ENCODE measurements around the gene MGAT4A.

The MGAT4A gene

GRCh38 chr2:98731041-98731893 lies at the start of gene MGAT4A:
MGAT4A (minus strand) TSS chr2:98731132; CDS start chr2:98726332, 4,800 bp downstream.
- DNase-seq (ENCODE audit: insufficient read length, low spot score) (peak; percentile 59), FAIRE-seq (no peak)

GRCh38 chr2:98778741-98779483 lies 48.0 kb upstream of the MGAT4A start:
- FAIRE-seq = no peak

GRCh38 chr2:98778151-98778550 lies 47.2 kb upstream of the MGAT4A start:
- no peak for DNase-seq (ENCODE audit: insufficient read length, low spot score)
- no peak for FAIRE-seq

More at GRCh38 chr2:98778741-98779483, 48.0 kb upstream of the MGAT4A start:
- no peak for DNase-seq (ENCODE audit: insufficient read length, low spot score)

GRCh38 chr2:98777710-98778109 lies 46.8 kb upstream of the MGAT4A start:
- FAIRE-seq (no peak), DNase-seq (ENCODE audit: insufficient read length, low spot score) (no peak)

- no peak for FAIRE-seq
- no peak for DNase-seq (ENCODE audit: insufficient read length, low spot score)
Measured at GRCh38 chr2:98777076-98777475, 46.1 kb upstream of the MGAT4A start.

- no peak for DNase-seq (ENCODE audit: insufficient read length, low spot score)
Measured at GRCh38 chr2:98776136-98776535, 45.2 kb upstream of the MGAT4A start.

GRCh38 chr2:98775146-98775986 lies 44.4 kb upstream of the MGAT4A start:
- peak; percentile 57 for FAIRE-seq
- DNase-seq (ENCODE audit: insufficient read length, low spot score) = no peak

More at GRCh38 chr2:98776136-98776535, 45.2 kb upstream of the MGAT4A start:
- FAIRE-seq = no peak

- DNase-seq (ENCODE audit: insufficient read length, low spot score) = no peak
Measured at GRCh38 chr2:98773907-98774306, 43.0 kb upstream of the MGAT4A start.

GRCh38 chr2:98773169-98773568 lies 42.2 kb upstream of the MGAT4A start:
- DNase-seq (ENCODE audit: insufficient read length, low spot score) (no peak), FAIRE-seq (no peak)

More at GRCh38 chr2:98773907-98774306, 43.0 kb upstream of the MGAT4A start:
- FAIRE-seq = no peak

GRCh38 chr2:98772536-98772935 lies 41.6 kb upstream of the MGAT4A start:
- DNase-seq (ENCODE audit: insufficient read length, low spot score) (no peak), FAIRE-seq (no peak)

- DNase-seq (ENCODE audit: insufficient read length, low spot score) (no peak), FAIRE-seq (no peak)
Measured at GRCh38 chr2:98771721-98772524, 41.0 kb upstream of the MGAT4A start.

GRCh38 chr2:98771264-98771663 lies 40.3 kb upstream of the MGAT4A start:
- FAIRE-seq (no peak), DNase-seq (ENCODE audit: insufficient read length, low spot score) (no peak)

- no peak for FAIRE-seq
- DNase-seq (ENCODE audit: insufficient read length, low spot score) = no peak
Measured at GRCh38 chr2:98769784-98770183, 38.9 kb upstream of the MGAT4A start.

- no peak for DNase-seq (ENCODE audit: insufficient read length, low spot score)
- no peak for FAIRE-seq
Measured at GRCh38 chr2:98769114-98769476, 38.2 kb upstream of the MGAT4A start.

GRCh38 chr2:98768384-98769113 lies 37.6 kb upstream of the MGAT4A start:
- DNase-seq (ENCODE audit: insufficient read length, low spot score) = no peak
- no peak for FAIRE-seq

GRCh38 chr2:98764499-98764898 lies 33.6 kb upstream of the MGAT4A start:
- FAIRE-seq (no peak), DNase-seq (ENCODE audit: insufficient read length, low spot score) (no peak)

GRCh38 chr2:98763209-98763951 lies 32.4 kb upstream of the MGAT4A start:
- no peak for DNase-seq (ENCODE audit: insufficient read length, low spot score)
- no peak for FAIRE-seq

GRCh38 chr2:98761909-98762308 lies 31.0 kb upstream of the MGAT4A start:
- DNase-seq (ENCODE audit: insufficient read length, low spot score) (no peak), FAIRE-seq (no peak)
